HFF-Myc (cell line): Measurements from ENCODE around the gene NEUROG3.

Experiments
- DNase-seq: peaks from one replicate; pipeline ENCODE4 v3.0.0-alpha.2; 2011; ENCODE audit warnings: low read depth; ENCODE audit errors: extremely low read depth
- H3K4me3 ChIP-seq: replicated peaks from 2 replicates; pipeline ENCODE4 v1.5.1; 2011; ENCODE audit warnings: low read depth, mild to moderate bottlenecking, control low read depth, low read length
- CTCF ChIP-seq: IDR thresholded peaks from 2 replicates; pipeline ENCODE4 v1.5.1; 2012; ENCODE audit warnings: mild to moderate bottlenecking, low read depth, low read length, control low read depth; ENCODE audit errors: missing control alignments

Gene NEUROG3

GRCh38 chr10:69567920-69568319 lies 5.3 kb downstream of the NEUROG3 start:
- TF ChIP-seq CTCF = no peak
- peak; percentile 27 for DNase-seq
- H3K4me3 ChIP-seq = no peak overlapping the region

- no peak for DNase-seq
- H3K4me3 ChIP-seq = no peak overlapping the region
- no peak for TF ChIP-seq CTCF
Observed at GRCh38 chr10:69562731-69563254, 10.4 kb downstream of the NEUROG3 start.

GRCh38 chr10:69559525-69559924 lies 13.7 kb downstream of the NEUROG3 start:
- no peak for DNase-seq
- TF ChIP-seq CTCF = no peak
- H3K4me3 ChIP-seq = no peak overlapping the region

GRCh38 chr10:69558559-69558958 lies 14.7 kb downstream of the NEUROG3 start:
- TF ChIP-seq CTCF = no peak
- DNase-seq = no peak
- no peak overlapping the region for H3K4me3 ChIP-seq

GRCh38 chr10:69554611-69555010 lies 18.6 kb downstream of the NEUROG3 start:
- TF ChIP-seq CTCF = no peak
- no peak for DNase-seq
- no peak overlapping the region for H3K4me3 ChIP-seq

- no peak for TF ChIP-seq CTCF
- DNase-seq = no peak
Observed at GRCh38 chr10:69553328-69553727, 19.9 kb downstream of the NEUROG3 start.

GRCh38 chr10:69552268-69552667 lies 21.0 kb downstream of the NEUROG3 start:
- no peak for TF ChIP-seq CTCF
- H3K4me3 ChIP-seq = no peak overlapping the region
- DNase-seq = no peak

More at GRCh38 chr10:69553328-69553727, 19.9 kb downstream of the NEUROG3 start:
- H3K4me3 ChIP-seq = no peak overlapping the region
